ENCODE data around the gene SULT4A1. TPM values are rescaled to one million over a fixed set of nuclear protein-coding genes. Genes with fewer than 3 reads are reported as not detected.
A peak's percentile ranks its signal among the peaks of the same experiment; 100 is the strongest.

SULT4A1 gene
- total RNA-seq, 2 experiments from 2014 or later: not detected

DNA sequence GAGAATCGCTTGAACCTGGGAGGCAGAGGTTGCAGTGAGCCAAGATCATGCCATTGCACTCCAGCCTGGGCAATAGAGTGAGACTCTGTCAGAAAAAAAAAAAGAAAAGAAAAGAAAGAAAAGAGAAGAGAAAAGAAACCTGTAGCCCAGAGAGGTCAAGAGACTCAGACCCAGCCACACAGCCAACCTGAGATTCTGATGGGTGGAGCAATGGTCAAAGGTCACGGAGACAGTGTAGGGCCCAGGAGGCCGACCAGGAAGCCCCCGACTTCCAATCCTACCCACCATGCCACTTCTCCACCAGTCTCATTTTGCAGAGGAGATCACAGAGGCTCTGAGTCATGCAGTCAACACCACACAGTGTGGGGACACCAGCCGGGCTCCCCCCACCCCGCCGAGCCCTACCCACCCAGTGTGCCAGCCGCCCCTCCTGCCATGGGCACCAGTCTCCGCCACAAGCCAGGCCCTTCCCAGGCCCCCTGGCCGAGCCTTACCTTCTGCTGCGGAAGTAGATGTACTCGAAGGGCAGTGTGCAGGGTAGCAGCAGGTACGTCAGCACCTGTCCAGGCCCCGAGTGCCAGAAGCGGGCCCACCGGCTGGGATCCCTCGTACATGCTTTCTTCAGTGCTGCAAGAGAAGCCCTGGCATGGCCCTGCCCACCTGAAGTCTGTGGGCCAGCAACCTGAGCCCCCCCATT lies 21.6 kb upstream of the SULT4A1 start:
- TF ChIP-seq, protein P1, sequence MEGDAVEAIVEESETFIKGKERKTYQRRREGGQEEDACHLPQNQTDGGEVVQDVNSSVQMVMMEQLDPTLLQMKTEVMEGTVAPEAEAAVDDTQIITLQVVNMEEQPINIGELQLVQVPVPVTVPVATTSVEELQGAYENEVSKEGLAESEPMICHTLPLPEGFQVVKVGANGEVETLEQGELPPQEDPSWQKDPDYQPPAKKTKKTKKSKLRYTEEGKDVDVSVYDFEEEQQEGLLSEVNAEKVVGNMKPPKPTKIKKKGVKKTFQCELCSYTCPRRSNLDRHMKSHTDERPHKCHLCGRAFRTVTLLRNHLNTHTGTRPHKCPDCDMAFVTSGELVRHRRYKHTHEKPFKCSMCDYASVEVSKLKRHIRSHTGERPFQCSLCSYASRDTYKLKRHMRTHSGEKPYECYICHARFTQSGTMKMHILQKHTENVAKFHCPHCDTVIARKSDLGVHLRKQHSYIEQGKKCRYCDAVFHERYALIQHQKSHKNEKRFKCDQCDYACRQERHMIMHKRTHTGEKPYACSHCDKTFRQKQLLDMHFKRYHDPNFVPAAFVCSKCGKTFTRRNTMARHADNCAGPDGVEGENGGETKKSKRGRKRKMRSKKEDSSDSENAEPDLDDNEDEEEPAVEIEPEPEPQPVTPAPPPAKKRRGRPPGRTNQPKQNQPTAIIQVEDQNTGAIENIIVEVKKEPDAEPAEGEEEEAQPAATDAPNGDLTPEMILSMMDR (IDR thresholded peaks at IDR 0.05): no peak
- Mint-ChIP-seq H3K4me3 (no peak overlapping the region), H3K36me3 (ENCODE audit: low read depth) (no peaks in the 10 kb centered on the region), H3K27ac (no peak overlapping the region), H3K9me3 (no peaks in the 10 kb centered on the region), H3K4me1 (ENCODE audit: low read depth) (no peaks in the 10 kb centered on the region), H3K27me3 (peaks cover 8% of the 10 kb centered on the region)
- intact Hi-C loops (cut with micrococcal nuclease): no loop called here
- ChIA-PET POLR2A (no interaction called here), CTCF (interaction anchor here (0.6 to 2.3 kb wide), 35 partner anchors 9 to 574 kb away, joined by 3 to 33 read pairs (median 4); partner anchors contain the start of genes EFCAB6 and PNPLA3)
- no peak for ATAC-seq
- no peak for DNase-seq

- Mint-ChIP-seq H3K27me3 (peaks cover 8% of the 10 kb centered on the region), H3K9me3 (no peaks in the 10 kb centered on the region), H3K27ac (no peak overlapping the region), H3K4me1 (ENCODE audit: low read depth) (no peaks in the 10 kb centered on the region), H3K36me3 (ENCODE audit: low read depth) (no peaks in the 10 kb centered on the region), H3K4me3 (no peak overlapping the region)
- POLR2A ChIA-PET: no interaction called here
- intact Hi-C loops (cut with micrococcal nuclease): no loop called here
- CTCF ChIA-PET: interaction anchor here (0.6 to 2.3 kb wide), 33 partner anchors 9 to 743 kb away, joined by 3 to 33 read pairs (median 4); partner anchors contain the start of genes EFCAB6 and PNPLA3
- peak; percentile 89 for ATAC-seq
- DNase-seq: peak; percentile 77
- TF ChIP-seq, protein P1 (IDR thresholded peaks at IDR 0.05): peak; percentile 71
Observed at GRCh38 chr22:43883012-43883661, 20.8 kb upstream of the SULT4A1 start.

- Mint-ChIP-seq H3K9me3 (no peaks in the 10 kb centered on the region), H3K36me3 (ENCODE audit: low read depth) (no peaks in the 10 kb centered on the region), H3K27ac (no peak overlapping the region), H3K4me3 (no peak overlapping the region), H3K4me1 (ENCODE audit: low read depth) (no peaks in the 10 kb centered on the region), H3K27me3 (peaks cover 8% of the 10 kb centered on the region)
- intact Hi-C loops (cut with micrococcal nuclease): no loop called here
- ChIA-PET CTCF (interaction anchor here (0.8 to 2.3 kb wide), 27 partner anchors 8 to 744 kb away, joined by 3 to 33 read pairs (median 4); partner anchors contain the start of genes EFCAB6 and PNPLA3), POLR2A (no interaction called here)
- ATAC-seq: no peak
- TF ChIP-seq, protein P1 (IDR thresholded peaks at IDR 0.05): no peak
- DNase-seq: no peak
Observed at GRCh38 chr22:43882122-43882767, 19.9 kb upstream of the SULT4A1 start.

DNA sequence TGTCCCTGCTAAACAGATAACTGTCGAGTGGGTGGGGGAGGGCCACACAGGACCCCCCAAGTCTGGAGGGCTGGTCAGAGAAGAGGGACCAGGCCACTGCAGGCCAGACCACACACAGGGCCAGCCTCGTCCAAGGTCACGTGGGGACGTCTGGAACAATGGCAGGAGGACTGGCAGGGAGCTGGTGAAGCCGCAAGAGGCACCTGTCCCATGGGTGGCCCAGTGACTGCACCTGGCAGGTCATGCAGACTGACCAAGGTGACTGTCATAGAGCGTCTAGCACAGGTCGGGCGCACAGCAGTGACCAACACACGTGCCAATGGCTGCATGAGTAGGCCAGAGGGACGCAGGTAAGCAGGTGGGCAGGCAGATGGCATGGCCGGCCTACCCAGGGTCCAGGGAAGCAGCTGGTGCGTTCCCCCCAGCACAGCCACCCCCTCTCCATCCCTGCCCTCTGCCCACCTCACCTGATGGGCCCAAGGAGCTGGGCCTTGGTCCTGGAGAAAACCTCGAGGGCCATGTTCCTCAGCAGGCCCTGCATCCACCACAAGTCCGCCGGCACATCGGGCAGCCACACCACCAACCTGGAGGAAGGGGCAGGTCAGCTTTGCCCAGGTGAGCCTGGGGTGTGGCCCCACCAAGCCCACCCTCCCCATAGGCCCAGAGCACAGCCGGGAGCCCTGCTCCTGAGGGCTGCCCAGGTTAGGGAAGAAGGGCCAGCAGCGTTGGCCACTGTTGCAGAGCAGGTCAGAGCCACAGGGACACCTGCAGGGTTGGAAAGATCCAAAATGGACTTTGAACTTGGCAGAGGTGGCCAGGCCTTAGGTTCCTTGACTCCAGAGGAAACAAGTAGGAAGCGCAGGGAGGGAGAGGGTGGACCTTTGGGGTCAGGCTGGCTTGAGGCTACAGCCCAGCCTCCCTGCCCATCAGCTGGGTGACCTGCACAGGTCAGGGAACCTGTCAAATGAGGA lies 19.1 kb upstream of the SULT4A1 start:
- DNase-seq (no peak), ATAC-seq (no peak)
- Mint-ChIP-seq H3K9me3 (no peaks in the 10 kb centered on the region), H3K4me3 (no peak overlapping the region), H3K4me1 (ENCODE audit: low read depth) (no peaks in the 10 kb centered on the region), H3K27ac (no peak overlapping the region), H3K36me3 (ENCODE audit: low read depth) (no peaks in the 10 kb centered on the region), H3K27me3 (peaks cover 6% of the 10 kb centered on the region)
- POLR2A ChIA-PET: no interaction called here
- CTCF ChIA-PET: no interaction called here
- intact Hi-C loops (cut with micrococcal nuclease): no loop called here
- TF ChIP-seq, protein P1 (IDR thresholded peaks at IDR 0.05): no peak

Data from activated CD8-positive, alpha-beta T cell treated with anti-CD3 and anti-CD28 coated beads for 36 hours (primary cell).